ENCODE data around the gene SMIM22.

- TF ChIP-seq EZH2 (IDR thresholded peaks at IDR 0.05; ENCODE audit: borderline replicate concordance, low read depth, low read length, severe bottlenecking), result no peak
- TF ChIP-seq POLR2A (IDR thresholded peaks at IDR 0.05; ENCODE audit: low read depth, low read length), result no peak
Measured at GRCh38 chr16:4765511-4766474, 29.4 kb upstream of the SMIM22 start.

All from endothelial cell of umbilical vein (primary cell).